ENCODE data around the gene CAMK2G.
A peak's percentile ranks its signal among the peaks of the same experiment; 100 is the strongest.

The CAMK2G gene

GRCh38 chr10:73906524-73907447 lies 32.4 kb upstream of the CAMK2G start:
- TF ChIP-seq TEAD4 (IDR thresholded peaks at IDR 0.05) (peak; percentile 98), USF1 (IDR thresholded peaks at IDR 0.05) (no peak; the same call in 1 of the 2 replicates), EGR1 (IDR thresholded peaks at IDR 0.05) (no peak), CREB1 (IDR thresholded peaks at IDR 0.05; ENCODE audit: low read depth) (no peak), MAX (IDR thresholded peaks at IDR 0.05) (peak; percentile 82), REST (IDR thresholded peaks at IDR 0.05; ENCODE audit: low read depth) (no peak), EP300 (IDR thresholded peaks at IDR 0.05; ENCODE audit: borderline replicate concordance) (peak; percentile 97), TCF12 (IDR thresholded peaks at IDR 0.05; ENCODE audit: low read depth) (peak; percentile 97), RAD21 (IDR thresholded peaks at IDR 0.05; ENCODE audit: low read depth) (peak; percentile 38; the same call in 1 of the 2 replicates), NFIC (IDR thresholded peaks at IDR 0.05) (peak; percentile 93), FOXM1 (IDR thresholded peaks at IDR 0.05; ENCODE audit: borderline replicate concordance, low read depth) (peak; percentile 84; the same call in 1 of the 2 replicates), TAF1 (IDR thresholded peaks at IDR 0.05; ENCODE audit: low read depth) (peak; percentile 53; the same call in 1 of the 2 replicates), ZBTB7A (IDR thresholded peaks at IDR 0.05; ENCODE audit: low read depth) (peak; percentile 97), CEBPB (IDR thresholded peaks at IDR 0.05) (peak; percentile 62), YY1 (IDR thresholded peaks at IDR 0.05; ENCODE audit: low read depth) (peak; percentile 34)

- TF ChIP-seq EGR1 (IDR thresholded peaks at IDR 0.05) (no peak), CEBPB (IDR thresholded peaks at IDR 0.05) (no peak), USF1 (IDR thresholded peaks at IDR 0.05) (no peak), MAX (IDR thresholded peaks at IDR 0.05) (no peak), EP300 (IDR thresholded peaks at IDR 0.05; ENCODE audit: borderline replicate concordance) (no peak), CREB1 (IDR thresholded peaks at IDR 0.05; ENCODE audit: low read depth) (no peak), TEAD4 (IDR thresholded peaks at IDR 0.05) (no peak), TAF1 (IDR thresholded peaks at IDR 0.05; ENCODE audit: low read depth) (no peak), YY1 (IDR thresholded peaks at IDR 0.05; ENCODE audit: low read depth) (no peak), RAD21 (IDR thresholded peaks at IDR 0.05; ENCODE audit: low read depth) (no peak), REST (IDR thresholded peaks at IDR 0.05; ENCODE audit: low read depth) (no peak), FOXM1 (IDR thresholded peaks at IDR 0.05; ENCODE audit: borderline replicate concordance, low read depth) (no peak), TCF12 (IDR thresholded peaks at IDR 0.05; ENCODE audit: low read depth) (no peak), ZBTB7A (IDR thresholded peaks at IDR 0.05; ENCODE audit: low read depth) (no peak), NFIC (IDR thresholded peaks at IDR 0.05) (no peak)
Measured at GRCh38 chr10:73905256-73906020, 31.1 kb upstream of the CAMK2G start.

GRCh38 chr10:73902351-73902750 lies 28.0 kb upstream of the CAMK2G start:
- no peak for TF ChIP-seq EGR1 (IDR thresholded peaks at IDR 0.05)
- TF ChIP-seq CREB1 (IDR thresholded peaks at IDR 0.05; ENCODE audit: low read depth): no peak
- TF ChIP-seq USF1 (IDR thresholded peaks at IDR 0.05): no peak
- TF ChIP-seq YY1 (IDR thresholded peaks at IDR 0.05; ENCODE audit: low read depth): no peak
- no peak for TF ChIP-seq RAD21 (IDR thresholded peaks at IDR 0.05; ENCODE audit: low read depth)
- no peak for TF ChIP-seq REST (IDR thresholded peaks at IDR 0.05; ENCODE audit: low read depth)
- no peak for TF ChIP-seq CEBPB (IDR thresholded peaks at IDR 0.05)
- no peak for TF ChIP-seq EP300 (IDR thresholded peaks at IDR 0.05; ENCODE audit: borderline replicate concordance)
- no peak for TF ChIP-seq ZBTB7A (IDR thresholded peaks at IDR 0.05; ENCODE audit: low read depth)
- TF ChIP-seq TCF12 (IDR thresholded peaks at IDR 0.05; ENCODE audit: low read depth): no peak
- no peak for TF ChIP-seq FOXM1 (IDR thresholded peaks at IDR 0.05; ENCODE audit: borderline replicate concordance, low read depth)
- TF ChIP-seq NFIC (IDR thresholded peaks at IDR 0.05): no peak
- no peak for TF ChIP-seq TAF1 (IDR thresholded peaks at IDR 0.05; ENCODE audit: low read depth)
- no peak for TF ChIP-seq TEAD4 (IDR thresholded peaks at IDR 0.05)
- TF ChIP-seq MAX (IDR thresholded peaks at IDR 0.05): no peak
